Memory B cell (primary cell): Measurements from ENCODE around the gene FOXO6.
A peak's percentile ranks its signal among the peaks of the same experiment; 100 is the strongest.

ENCODE experiments used
- ATAC-seq: fragments of 150-1000 bp; cut with Tn5 transposase; 2 replicates; pipeline ENCODE4 v1.10.0; 2021; ENCODE audit warnings: low read depth, mild to moderate bottlenecking, moderate library complexity
- DNase-seq, 2 donors: peaks; one replicate each; pipeline ENCODE4 v3.0.0; 2022; ENCODE audit warnings: low spot score in 2 of 2
- H3K27ac Mint-ChIP-seq: one replicate; pipeline ENCODE4 v1.8.0; 2022; ENCODE audit warnings: mild to moderate bottlenecking, moderate library complexity, mixed read lengths
- H3K27me3 Mint-ChIP-seq: one replicate; pipeline ENCODE4 v1.8.0; 2022; ENCODE audit warnings: mixed read lengths
- H3K36me3 Mint-ChIP-seq: one replicate; pipeline ENCODE4 v1.8.0; 2022; ENCODE audit warnings: mild to moderate bottlenecking, mixed read lengths
- H3K4me1 Mint-ChIP-seq: one replicate; pipeline ENCODE4 v1.8.0; 2022; ENCODE audit warnings: mixed read lengths
- H3K4me3 Mint-ChIP-seq: one replicate; pipeline ENCODE4 v1.8.0; 2022; ENCODE audit warnings: mild to moderate bottlenecking, moderate library complexity, mixed read lengths
- H3K9me3 Mint-ChIP-seq: one replicate; pipeline ENCODE4 v1.8.0; 2022; ENCODE audit warnings: mixed read lengths

The FOXO6 gene

DNA sequence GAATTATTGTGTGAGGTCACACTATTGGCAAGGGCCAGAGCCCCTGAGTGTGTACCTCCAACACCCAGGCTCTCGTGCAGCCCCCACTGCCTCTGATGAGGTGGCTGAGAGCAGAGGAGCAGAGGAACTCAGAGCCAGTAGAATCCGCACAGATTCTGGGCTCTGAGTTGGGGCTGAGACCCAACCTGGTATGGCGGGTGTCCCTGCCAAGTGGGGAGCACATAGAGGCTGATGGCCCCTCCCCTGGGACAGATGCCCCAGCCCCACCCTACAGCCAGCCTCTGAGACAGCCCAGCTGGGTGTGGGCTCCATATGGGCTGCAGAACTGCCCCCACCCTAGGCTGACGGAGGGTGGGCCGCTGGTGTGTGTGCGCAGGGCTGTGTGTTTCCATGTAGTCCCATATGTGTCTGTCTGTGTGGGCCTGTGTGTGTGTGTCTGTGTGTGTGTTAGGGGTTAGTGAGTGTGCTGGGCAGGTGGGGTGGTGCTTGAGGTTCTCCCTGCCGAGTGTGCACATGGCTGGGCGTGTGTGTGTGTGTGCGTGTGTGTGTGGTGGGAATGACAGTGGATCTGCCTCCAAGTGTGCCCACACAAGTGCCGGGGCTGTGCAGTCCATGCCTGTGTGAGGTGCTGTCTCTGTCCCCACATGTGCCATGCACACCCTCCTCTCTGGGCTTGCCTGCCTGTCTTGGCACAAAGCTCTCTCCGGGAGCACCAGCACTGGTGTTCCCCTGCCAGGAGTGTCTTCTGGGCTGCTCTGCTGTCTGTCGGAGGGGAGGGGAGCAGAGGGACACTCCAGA lies 24.4 kb downstream of the FOXO6 start:
- H3K36me3 Mint-ChIP-seq, result no peaks in the 10 kb centered on the region
- peaks cover 11% of the 10 kb centered on the region for H3K4me1 Mint-ChIP-seq
- DNase-seq (no peak), ATAC-seq (no peak)
- H3K9me3 Mint-ChIP-seq, result no peaks in the 10 kb centered on the region
- no peak overlapping the region for H3K4me3 Mint-ChIP-seq
- peaks cover 42% of the 10 kb centered on the region for H3K27me3 Mint-ChIP-seq
- no peak overlapping the region for H3K27ac Mint-ChIP-seq

DNA sequence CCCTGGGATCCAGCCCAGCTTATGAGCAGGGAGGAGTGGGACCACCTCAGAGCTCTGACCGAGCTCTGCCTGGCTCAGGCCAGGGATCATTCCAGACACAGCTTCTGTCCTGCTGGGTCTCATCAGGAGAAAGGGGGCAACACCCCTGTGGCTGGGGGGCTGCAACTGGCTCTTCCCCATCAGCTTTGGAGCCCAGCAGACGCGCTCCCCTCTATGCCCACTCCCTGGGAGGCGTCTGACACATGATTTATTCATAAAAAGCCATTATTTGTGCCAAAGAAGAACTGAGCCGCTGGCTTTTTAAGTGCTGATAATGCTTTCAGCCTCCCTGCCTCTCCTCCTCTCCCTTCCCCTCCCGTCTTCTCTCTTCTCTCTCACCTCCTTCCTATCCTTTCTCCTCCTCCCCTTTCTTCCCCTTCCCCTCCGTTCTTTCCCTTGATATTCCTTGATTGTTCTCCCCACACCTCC lies 25.0 kb downstream of the FOXO6 start:
- DNase-seq, result no peak
- Mint-ChIP-seq H3K9me3 (no peaks in the 10 kb centered on the region), H3K36me3 (no peaks in the 10 kb centered on the region), H3K4me3 (no peak overlapping the region), H3K27me3 (peaks cover 42% of the 10 kb centered on the region), H3K4me1 (peaks cover 11% of the 10 kb centered on the region), H3K27ac (no peak overlapping the region)
- ATAC-seq, result no peak

DNA sequence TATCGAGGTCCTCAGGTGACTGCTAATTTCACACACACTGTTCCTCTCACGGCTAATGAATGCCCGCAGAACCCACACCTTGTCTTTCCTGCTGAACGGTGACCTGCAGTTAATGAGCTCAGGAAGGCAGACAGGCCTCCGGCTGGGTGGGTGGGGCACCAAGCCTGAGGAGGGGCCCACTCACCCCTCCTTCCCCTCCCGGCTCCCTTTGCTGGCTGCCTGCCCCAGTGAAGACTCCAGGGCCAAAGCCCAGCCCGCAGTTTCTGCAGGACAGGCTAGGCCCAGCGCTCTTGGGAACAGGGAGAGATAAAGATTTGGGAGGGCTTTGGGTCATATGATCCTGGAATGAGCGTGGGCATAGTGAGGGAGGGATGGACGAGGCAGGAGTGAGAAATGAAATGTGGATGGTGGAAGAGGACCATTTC lies 26.4 kb downstream of the FOXO6 start:
- no peak overlapping the region for H3K27ac Mint-ChIP-seq
- ATAC-seq (no peak), DNase-seq (no peak)
- no peak overlapping the region for H3K4me3 Mint-ChIP-seq
- peaks cover 39% of the 10 kb centered on the region for H3K27me3 Mint-ChIP-seq
- no peaks in the 10 kb centered on the region for H3K9me3 Mint-ChIP-seq
- peaks cover 8% of the 10 kb centered on the region for H3K4me1 Mint-ChIP-seq
- H3K36me3 Mint-ChIP-seq, result no peaks in the 10 kb centered on the region

DNA sequence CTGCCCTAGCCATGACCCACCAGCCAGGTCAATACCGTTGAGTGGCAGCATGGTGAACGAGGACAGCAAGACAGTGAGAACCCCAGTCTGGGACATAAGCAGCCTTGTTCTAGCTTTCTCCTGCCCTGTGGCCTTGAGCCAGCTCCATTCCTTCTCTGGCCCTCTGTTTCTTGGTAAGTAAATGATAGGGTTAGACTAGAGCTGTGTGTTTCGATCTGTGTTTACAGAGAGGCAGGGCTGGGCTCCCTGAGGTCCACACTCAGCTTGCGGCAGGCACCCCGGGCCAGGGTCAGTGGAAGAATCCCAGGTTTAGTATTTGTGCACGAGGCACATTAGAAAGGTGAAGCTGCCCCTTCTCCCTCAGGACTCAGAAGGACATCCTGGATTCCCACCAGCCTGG lies 27.3 kb downstream of the FOXO6 start:
- no peak overlapping the region for H3K4me3 Mint-ChIP-seq
- H3K4me1 Mint-ChIP-seq, result peaks cover 5% of the 10 kb centered on the region
- H3K9me3 Mint-ChIP-seq, result no peaks in the 10 kb centered on the region
- no peaks in the 10 kb centered on the region for H3K36me3 Mint-ChIP-seq
- no peak for DNase-seq
- peaks cover 34% of the 10 kb centered on the region for H3K27me3 Mint-ChIP-seq
- ATAC-seq, result no peak
- H3K27ac Mint-ChIP-seq, result no peak overlapping the region

DNA sequence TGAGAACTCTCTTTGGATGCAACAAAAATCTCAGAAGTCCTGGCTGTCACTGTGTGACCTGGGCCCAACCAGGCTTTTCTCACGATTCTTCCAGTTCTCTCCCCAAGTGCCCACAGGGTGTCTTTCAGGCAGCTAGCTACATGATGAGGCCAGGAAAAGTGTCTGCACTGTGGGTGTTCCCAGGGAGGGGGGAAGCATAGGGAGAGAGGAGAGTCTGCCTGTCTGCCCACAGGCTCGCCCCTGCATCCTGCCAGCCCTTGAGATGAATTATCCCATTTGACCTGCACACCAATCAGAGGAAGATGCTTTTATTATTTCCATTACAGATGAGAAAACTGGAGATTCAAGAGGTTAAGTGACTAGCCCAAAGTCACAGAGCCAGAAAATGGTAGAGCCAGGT lies 27.8 kb downstream of the FOXO6 start:
- no peaks in the 10 kb centered on the region for H3K36me3 Mint-ChIP-seq
- peaks cover 31% of the 10 kb centered on the region for H3K27me3 Mint-ChIP-seq
- H3K4me1 Mint-ChIP-seq, result peaks cover 3% of the 10 kb centered on the region
- H3K9me3 Mint-ChIP-seq, result no peaks in the 10 kb centered on the region
- ATAC-seq (no peak), DNase-seq (no peak)
- H3K27ac Mint-ChIP-seq, result no peak overlapping the region
- H3K4me3 Mint-ChIP-seq, result no peak overlapping the region

- Mint-ChIP-seq H3K4me1 (peaks cover 3% of the 10 kb centered on the region), H3K27me3 (peaks cover 24% of the 10 kb centered on the region), H3K4me3 (no peak overlapping the region), H3K9me3 (no peaks in the 10 kb centered on the region), H3K36me3 (no peaks in the 10 kb centered on the region), H3K27ac (no peak overlapping the region)
- ATAC-seq (no peak), DNase-seq (no peak)
These were observed 28.9 kb downstream of the FOXO6 start for GRCh38 chr1:41390166-41390565.

- Mint-ChIP-seq H3K27ac (no peak overlapping the region), H3K4me3 (no peak overlapping the region), H3K4me1 (peaks cover 4% of the 10 kb centered on the region), H3K9me3 (no peaks in the 10 kb centered on the region), H3K36me3 (no peaks in the 10 kb centered on the region), H3K27me3 (peaks cover 24% of the 10 kb centered on the region)
- ATAC-seq (no peak), DNase-seq (no peak)
These were observed 29.3 kb downstream of the FOXO6 start for GRCh38 chr1:41390573-41390972.

GRCh38 chr1:41391834-41392527 lies 30.7 kb downstream of the FOXO6 start:
- H3K27me3 Mint-ChIP-seq, result peaks cover 31% of the 10 kb centered on the region
- no peak overlapping the region for H3K4me3 Mint-ChIP-seq
- H3K9me3 Mint-ChIP-seq, result no peaks in the 10 kb centered on the region
- no peaks in the 10 kb centered on the region for H3K36me3 Mint-ChIP-seq
- no peak for DNase-seq
- H3K27ac Mint-ChIP-seq, result no peak overlapping the region
- no peak for ATAC-seq
- H3K4me1 Mint-ChIP-seq, result peaks cover 4% of the 10 kb centered on the region

DNA sequence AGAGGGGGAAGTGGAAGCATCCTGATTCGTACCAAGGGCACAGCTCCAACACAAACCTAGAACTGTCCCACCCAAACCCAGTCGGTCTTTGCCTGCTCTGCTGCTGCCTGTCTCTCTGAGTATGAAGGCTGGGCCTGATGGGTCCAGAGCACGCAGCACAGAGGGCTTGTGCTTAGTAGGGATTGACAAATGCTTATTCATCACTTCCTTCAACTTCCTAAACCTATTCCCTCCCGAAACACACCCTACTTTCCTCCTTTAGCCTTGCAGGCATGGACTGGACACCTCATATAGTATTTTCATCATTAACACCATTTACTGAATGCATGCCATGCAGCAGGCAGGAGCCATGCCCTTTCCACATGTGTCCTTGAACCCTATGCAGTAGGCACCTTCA lies 31.3 kb downstream of the FOXO6 start:
- Mint-ChIP-seq H3K4me3 (no peak overlapping the region), H3K27me3 (peaks cover 29% of the 10 kb centered on the region), H3K27ac (no peak overlapping the region), H3K4me1 (peaks cover 4% of the 10 kb centered on the region), H3K36me3 (no peaks in the 10 kb centered on the region), H3K9me3 (no peaks in the 10 kb centered on the region)
- ATAC-seq (no peak), DNase-seq (no peak)

GRCh38 chr1:41393716-41394368 lies 32.6 kb downstream of the FOXO6 start:
- no peaks in the 10 kb centered on the region for H3K36me3 Mint-ChIP-seq
- no peak for DNase-seq
- H3K4me3 Mint-ChIP-seq, result no peak overlapping the region
- H3K4me1 Mint-ChIP-seq, result peaks cover 4% of the 10 kb centered on the region
- H3K9me3 Mint-ChIP-seq, result no peaks in the 10 kb centered on the region
- ATAC-seq, result no peak
- H3K27ac Mint-ChIP-seq, result no peak overlapping the region
- H3K27me3 Mint-ChIP-seq, result peaks cover 25% of the 10 kb centered on the region

DNA sequence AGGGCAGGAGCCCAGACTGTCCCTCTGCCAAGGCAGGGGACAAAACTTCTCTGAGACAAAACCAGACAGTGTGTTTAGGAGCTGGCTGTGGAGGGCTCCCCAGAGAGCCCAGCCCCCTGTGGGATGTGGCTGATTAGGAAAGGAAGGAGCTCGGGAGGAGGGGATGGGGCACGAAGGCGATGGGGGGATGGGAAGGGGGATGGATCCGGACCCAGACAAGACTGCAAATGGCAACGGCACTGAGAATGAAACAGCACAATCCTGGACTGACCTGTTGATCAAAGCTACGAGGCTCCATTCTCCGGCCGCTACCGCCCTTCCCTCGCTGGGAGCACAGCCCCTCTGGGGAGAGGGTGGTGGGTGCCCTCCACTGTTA lies 33.1 kb downstream of the FOXO6 start:
- peaks cover 4% of the 10 kb centered on the region for H3K4me1 Mint-ChIP-seq
- no peak overlapping the region for H3K4me3 Mint-ChIP-seq
- H3K36me3 Mint-ChIP-seq, result no peaks in the 10 kb centered on the region
- no peak overlapping the region for H3K27ac Mint-ChIP-seq
- DNase-seq (no peak), ATAC-seq (no peak)
- no peaks in the 10 kb centered on the region for H3K9me3 Mint-ChIP-seq
- H3K27me3 Mint-ChIP-seq, result peaks cover 24% of the 10 kb centered on the region

GRCh38 chr1:41394959-41395956 lies 34.0 kb downstream of the FOXO6 start:
- no peak overlapping the region for H3K4me3 Mint-ChIP-seq
- DNase-seq (no peak), ATAC-seq (peak; percentile 24)
- peaks cover 19% of the 10 kb centered on the region for H3K27me3 Mint-ChIP-seq
- H3K9me3 Mint-ChIP-seq, result peaks cover 2% of the 10 kb centered on the region
- H3K36me3 Mint-ChIP-seq, result no peaks in the 10 kb centered on the region
- peaks cover 4% of the 10 kb centered on the region for H3K4me1 Mint-ChIP-seq
- no peak overlapping the region for H3K27ac Mint-ChIP-seq

DNA sequence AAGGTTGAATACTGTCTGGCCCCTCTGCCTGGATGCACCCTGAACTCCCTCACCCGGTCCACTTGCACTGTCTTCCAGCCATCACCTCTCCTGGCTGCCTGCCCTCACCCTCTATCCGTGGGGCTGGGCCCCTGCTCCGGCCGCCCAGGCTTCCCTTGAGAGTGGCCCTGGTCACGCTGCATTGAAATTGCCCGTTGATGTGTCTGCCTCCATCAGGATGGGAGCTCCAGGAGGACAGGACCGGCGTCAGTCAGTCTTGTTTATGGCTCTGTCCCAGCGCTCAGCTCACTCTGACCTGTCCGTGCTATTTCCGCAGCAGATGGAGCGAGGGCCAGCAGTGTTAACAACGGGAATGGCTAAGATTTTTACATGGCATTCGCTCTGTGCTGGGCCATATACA lies 34.9 kb downstream of the FOXO6 start:
- Mint-ChIP-seq H3K4me1 (peaks cover 4% of the 10 kb centered on the region), H3K4me3 (no peak overlapping the region), H3K27me3 (peaks cover 19% of the 10 kb centered on the region), H3K36me3 (no peaks in the 10 kb centered on the region), H3K9me3 (peaks cover 2% of the 10 kb centered on the region), H3K27ac (no peak overlapping the region)
- DNase-seq (no peak), ATAC-seq (no peak)
